ENCODE data around the gene MYO18B.

DNA sequence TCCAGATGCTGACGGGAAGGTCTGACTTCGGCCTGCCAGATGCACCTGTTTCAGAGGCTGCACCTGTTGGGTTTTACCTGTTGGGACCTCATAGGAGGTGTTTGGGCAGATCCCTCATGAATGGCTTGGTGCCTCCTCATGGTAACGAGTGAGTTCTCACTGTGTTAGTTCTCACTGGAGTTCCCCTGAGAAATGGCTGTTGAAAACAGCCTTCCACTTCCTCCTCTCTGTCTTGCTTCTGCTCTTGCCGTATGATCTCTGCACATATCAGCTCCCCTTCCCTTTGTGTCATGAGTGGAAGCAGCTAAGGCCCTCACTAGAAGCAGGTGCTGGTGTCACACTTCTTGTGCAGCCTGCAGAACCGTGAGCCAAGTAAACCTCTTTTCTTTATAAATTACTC is 219.7 kb downstream of the MYO18B start:
- TF ChIP-seq, protein P1, sequence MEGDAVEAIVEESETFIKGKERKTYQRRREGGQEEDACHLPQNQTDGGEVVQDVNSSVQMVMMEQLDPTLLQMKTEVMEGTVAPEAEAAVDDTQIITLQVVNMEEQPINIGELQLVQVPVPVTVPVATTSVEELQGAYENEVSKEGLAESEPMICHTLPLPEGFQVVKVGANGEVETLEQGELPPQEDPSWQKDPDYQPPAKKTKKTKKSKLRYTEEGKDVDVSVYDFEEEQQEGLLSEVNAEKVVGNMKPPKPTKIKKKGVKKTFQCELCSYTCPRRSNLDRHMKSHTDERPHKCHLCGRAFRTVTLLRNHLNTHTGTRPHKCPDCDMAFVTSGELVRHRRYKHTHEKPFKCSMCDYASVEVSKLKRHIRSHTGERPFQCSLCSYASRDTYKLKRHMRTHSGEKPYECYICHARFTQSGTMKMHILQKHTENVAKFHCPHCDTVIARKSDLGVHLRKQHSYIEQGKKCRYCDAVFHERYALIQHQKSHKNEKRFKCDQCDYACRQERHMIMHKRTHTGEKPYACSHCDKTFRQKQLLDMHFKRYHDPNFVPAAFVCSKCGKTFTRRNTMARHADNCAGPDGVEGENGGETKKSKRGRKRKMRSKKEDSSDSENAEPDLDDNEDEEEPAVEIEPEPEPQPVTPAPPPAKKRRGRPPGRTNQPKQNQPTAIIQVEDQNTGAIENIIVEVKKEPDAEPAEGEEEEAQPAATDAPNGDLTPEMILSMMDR (optimal IDR thresholded peaks at IDR 0.05 in 1 of 3, IDR thresholded peaks at IDR 0.05 in 1 of 3, conservative IDR thresholded peaks at IDR 0.05 in 1 of 3; ENCODE audit: extremely low read depth in 1 of 3, insufficient read depth in 2 of 3, low read length in 3 of 3) = no peak
- no peak for TF ChIP-seq EZH2 (IDR thresholded peaks at IDR 0.05; ENCODE audit: low read length)

All from keratinocyte (primary cell).